Tibial nerve (tissue), 4 donors: ENCODE results near the gene DLGAP4.

Source experiments
- EP300 ChIP-seq, 2 donors: sonication (generic); formaldehyde crosslinking; IDR thresholded peaks; one replicate each; pipeline ENCODE4 v1.6.1; 2017; ENCODE audit warnings: antibody characterized with exemption in 2 of 2, mild to moderate bottlenecking in 1 of 2
- POLR2A ChIP-seq, 2 donors: fragments of 450-650 bp; IDR thresholded peaks; one replicate each; pipeline ENCODE4 v1.6.1; 2017; ENCODE audit warnings: antibody characterized with exemption in 2 of 2, mild to moderate bottlenecking in 2 of 2, moderate library complexity in 2 of 2
- TF ChIP-seq, protein P1 (sequence below), 5 experiments: fragments of 200-600 bp in 3 of 5; fragments of 450-650 bp in 2 of 5; sonication (generic) in 3 of 5; IDR thresholded peaks; one replicate each; pipeline ENCODE4 v1.5.1; 2016 to 2019; ENCODE audit warnings: antibody characterized with exemption in 5 of 5, mild to moderate bottlenecking in 3 of 5, moderate library complexity in 2 of 5

DNA sequence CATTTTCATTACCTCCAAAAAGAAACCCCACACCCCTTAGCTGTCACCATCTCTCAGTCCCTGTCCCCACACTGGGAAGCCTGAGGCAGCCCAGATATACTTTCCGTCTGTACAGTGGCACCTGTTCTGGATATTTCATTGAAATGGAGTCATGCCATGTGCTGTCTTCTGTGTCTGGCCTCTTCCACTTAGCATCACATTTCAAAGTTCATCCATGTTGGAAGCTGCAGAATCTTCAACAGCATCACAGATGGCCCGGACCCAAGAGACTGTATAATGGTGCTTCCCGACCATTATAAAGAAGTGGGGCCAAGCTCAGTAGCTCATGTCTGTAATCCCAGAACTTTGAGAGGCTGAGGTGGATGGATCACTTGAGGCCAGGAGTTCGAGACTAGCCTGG, 58.4 kb downstream of the DLGAP4 start:
- TF ChIP-seq, protein P1, sequence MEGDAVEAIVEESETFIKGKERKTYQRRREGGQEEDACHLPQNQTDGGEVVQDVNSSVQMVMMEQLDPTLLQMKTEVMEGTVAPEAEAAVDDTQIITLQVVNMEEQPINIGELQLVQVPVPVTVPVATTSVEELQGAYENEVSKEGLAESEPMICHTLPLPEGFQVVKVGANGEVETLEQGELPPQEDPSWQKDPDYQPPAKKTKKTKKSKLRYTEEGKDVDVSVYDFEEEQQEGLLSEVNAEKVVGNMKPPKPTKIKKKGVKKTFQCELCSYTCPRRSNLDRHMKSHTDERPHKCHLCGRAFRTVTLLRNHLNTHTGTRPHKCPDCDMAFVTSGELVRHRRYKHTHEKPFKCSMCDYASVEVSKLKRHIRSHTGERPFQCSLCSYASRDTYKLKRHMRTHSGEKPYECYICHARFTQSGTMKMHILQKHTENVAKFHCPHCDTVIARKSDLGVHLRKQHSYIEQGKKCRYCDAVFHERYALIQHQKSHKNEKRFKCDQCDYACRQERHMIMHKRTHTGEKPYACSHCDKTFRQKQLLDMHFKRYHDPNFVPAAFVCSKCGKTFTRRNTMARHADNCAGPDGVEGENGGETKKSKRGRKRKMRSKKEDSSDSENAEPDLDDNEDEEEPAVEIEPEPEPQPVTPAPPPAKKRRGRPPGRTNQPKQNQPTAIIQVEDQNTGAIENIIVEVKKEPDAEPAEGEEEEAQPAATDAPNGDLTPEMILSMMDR (IDR thresholded peaks at IDR 0.05): no peak
- TF ChIP-seq POLR2A (IDR thresholded peaks at IDR 0.05) (no peak), EP300 (IDR thresholded peaks at IDR 0.05) (no peak)
